Gastroesophageal sphincter (tissue), 3 donors: Measurements from ENCODE around the gene GAS2L1.

ENCODE experiments used
- CTCF ChIP-seq, 4 experiments: fragments of 200-600 bp in 2 of 4; fragments of 450-650 bp in 2 of 4; sonication (generic) in 1 of 4; IDR thresholded peaks; one replicate each; pipeline ENCODE4 v1.5.1; 2017 to 2019; ENCODE audit warnings: antibody characterized with exemption in 4 of 4, mild to moderate bottlenecking in 2 of 4, moderate library complexity in 2 of 4
- POLR2AphosphoS5 ChIP-seq: sonication (generic); formaldehyde crosslinking; IDR thresholded peaks from one replicate; pipeline ENCODE4 v1.6.1; 2017; ENCODE audit warnings: antibody characterized with exemption

GRCh38 chr22:29265305-29265704 lies 41.1 kb upstream of the GAS2L1 start:
- TF ChIP-seq CTCF (IDR thresholded peaks at IDR 0.05) (no peak), POLR2AphosphoS5 (no peak)
